HEK293 (cell line): ENCODE data around the gene CRB3.

Experiments
- CTCF ChIA-PET: fragments of 350-600 bp; formaldehyde crosslinking; extraction: SDS; loops from one replicate; lab custom pipeline; 2021; ENCODE audit warnings: antibody characterized with exemption; lab: Yijun Ruan, JAX
- POLR2A ChIA-PET: fragments of 300-600 bp; formaldehyde crosslinking; extraction: SDS; loops from one replicate; lab custom pipeline; 2020; ENCODE audit warnings: antibody characterized with exemption, inconsistent platforms; lab: Yijun Ruan, JAX
- H3K27ac ChIP-seq: fragments of 200-500 bp; sonication (Bioruptor generic); 2 replicates; pipeline ENCODE4 v1.5.1; 2014; ENCODE audit warnings: low read depth, low read length, control low read depth, inconsistent platforms; ENCODE audit errors: extremely low read depth
- H3K36me3 ChIP-seq, 2 experiments: fragments of 200-500 bp in 1 of 2; sonication (Bioruptor generic) in 1 of 2; 1 replicate in 1 of 2; 2 replicates in 1 of 2; pipeline ENCODE4 v1.5.1; 2014 to 2017; ENCODE audit warnings: inconsistent platforms in 2 of 2, low read length in 2 of 2; ENCODE audit not compliant: control insufficient read depth in 2 of 2, insufficient read depth in 1 of 2
- H3K4me1 ChIP-seq: fragments of 200-500 bp; sonication (Bioruptor generic); 2 replicates; pipeline ENCODE4 v1.5.1; 2014; ENCODE audit warnings: mild to moderate bottlenecking, low read length, inconsistent platforms; ENCODE audit not compliant: control insufficient read depth, insufficient read depth
- H3K4me3 ChIP-seq: 2 replicates; pipeline ENCODE4 v1.5.1; 2011; ENCODE audit warnings: low read depth, mild to moderate bottlenecking, control low read depth, low read length, moderate library complexity
- H3K9me3 ChIP-seq: fragments of 200-500 bp; sonication (Bioruptor generic); 2 replicates; pipeline ENCODE4 v1.5.1; 2014; ENCODE audit warnings: low read depth, low read length, inconsistent platforms; ENCODE audit not compliant: control insufficient read depth, insufficient read depth
- GLIS1 ChIP-seq: fragments of 450-650 bp; formaldehyde crosslinking; IDR thresholded peaks from 2 replicates; pipeline ENCODE4 v1.5.1; 2016; ENCODE audit warnings: missing biosample characterization, missing genetic modification characterization
- HOXA7 ChIP-seq: sonication (generic); formaldehyde crosslinking; IDR thresholded peaks from 2 replicates; pipeline ENCODE4 v1.8.1; 2022; ENCODE audit warnings: missing genetic modification reagents, borderline replicate concordance
- HOXD13 ChIP-seq: sonication (generic); formaldehyde crosslinking; IDR thresholded peaks from 2 replicates; pipeline ENCODE4 v1.8.0; 2022; ENCODE audit warnings: missing genetic modification reagents, borderline replicate concordance
- IKZF3 ChIP-seq: fragments of 450-650 bp; IDR thresholded peaks from 2 replicates; pipeline ENCODE4 v1.5.0; 2018; ENCODE audit warnings: missing biosample characterization, mild to moderate bottlenecking, missing genetic modification characterization, moderate library complexity
- KLF9 ChIP-seq: fragments of 450-650 bp; formaldehyde crosslinking; IDR thresholded peaks from 2 replicates; pipeline ENCODE4 v1.5.1; 2016; ENCODE audit warnings: missing biosample characterization, missing genetic modification characterization, low read depth
- SCRT1 ChIP-seq: fragments of 450-650 bp; formaldehyde crosslinking; IDR thresholded peaks from 2 replicates; pipeline ENCODE4 v1.5.1; 2016; ENCODE audit warnings: missing biosample characterization, missing genetic modification characterization, borderline replicate concordance
- TCF7L2 ChIP-seq: IDR thresholded peaks from 2 replicates; pipeline ENCODE4 v1.6.1; 2011; ENCODE audit warnings: low read depth, mild to moderate bottlenecking, inconsistent platforms, low read length, moderate library complexity, borderline replicate concordance
- ZBTB1 ChIP-seq: fragments of 450-650 bp; formaldehyde crosslinking; IDR thresholded peaks from 2 replicates; pipeline ENCODE4 v1.5.1; 2016; ENCODE audit warnings: missing biosample characterization, missing genetic modification characterization
- ZBTB7A ChIP-seq: fragments of 450-650 bp; formaldehyde crosslinking; IDR thresholded peaks from 2 replicates; pipeline ENCODE4 v1.5.1; 2016; ENCODE audit warnings: low read depth, missing biosample characterization, missing genetic modification characterization
- ZEB2 ChIP-seq: fragments of 450-650 bp; formaldehyde crosslinking; IDR thresholded peaks from 2 replicates; pipeline ENCODE4 v1.5.1; 2016; ENCODE audit warnings: missing biosample characterization, missing genetic modification characterization
- ZNF138 ChIP-seq: fragments of 450-650 bp; formaldehyde crosslinking; IDR thresholded peaks from 2 replicates; pipeline ENCODE4 v1.5.1; 2016; ENCODE audit warnings: missing biosample characterization, missing genetic modification characterization, borderline replicate concordance
- ZNF140 ChIP-seq: fragments of 450-650 bp; formaldehyde crosslinking; IDR thresholded peaks from 2 replicates; pipeline ENCODE4 v1.5.1; 2016; ENCODE audit warnings: missing biosample characterization, missing genetic modification characterization
- ZNF214 ChIP-seq: fragments of 450-650 bp; formaldehyde crosslinking; IDR thresholded peaks from 2 replicates; pipeline ENCODE4 v1.5.1; 2017; ENCODE audit warnings: missing biosample characterization, mild to moderate bottlenecking, missing genetic modification characterization, borderline replicate concordance
- ZNF223 ChIP-seq: fragments of 450-650 bp; formaldehyde crosslinking; IDR thresholded peaks from 2 replicates; pipeline ENCODE4 v1.5.1; 2016; ENCODE audit warnings: missing biosample characterization, missing genetic modification characterization
- ZNF239 ChIP-seq: fragments of 450-650 bp; formaldehyde crosslinking; IDR thresholded peaks from 2 replicates; pipeline ENCODE4 v1.5.1; 2016; ENCODE audit warnings: missing biosample characterization, missing genetic modification characterization
- ZNF416 ChIP-seq: fragments of 450-650 bp; formaldehyde crosslinking; IDR thresholded peaks from 2 replicates; pipeline ENCODE4 v1.5.1; 2016; ENCODE audit warnings: missing biosample characterization, missing genetic modification characterization
- ZNF433 ChIP-seq: fragments of 450-650 bp; formaldehyde crosslinking; IDR thresholded peaks from 2 replicates; pipeline ENCODE4 v1.5.1; 2016; ENCODE audit warnings: missing biosample characterization, missing genetic modification characterization, low read depth
- ZNF529 ChIP-seq: fragments of 450-650 bp; formaldehyde crosslinking; IDR thresholded peaks from 2 replicates; pipeline ENCODE4 v1.5.1; 2017; ENCODE audit warnings: missing genetic modification characterization, missing biosample characterization; ENCODE audit not compliant: insufficient replicate concordance
- ZNF596 ChIP-seq: fragments of 450-650 bp; IDR thresholded peaks from 2 replicates; pipeline ENCODE4 v1.5.0; 2018; ENCODE audit warnings: missing biosample characterization, mild to moderate bottlenecking, missing genetic modification characterization, moderate library complexity
- ZNF600 ChIP-seq: fragments of 450-650 bp; formaldehyde crosslinking; IDR thresholded peaks from 2 replicates; pipeline ENCODE4 v1.5.1; 2016; ENCODE audit warnings: missing biosample characterization, missing genetic modification characterization
- ZNF610 ChIP-seq: fragments of 450-650 bp; formaldehyde crosslinking; IDR thresholded peaks from 2 replicates; pipeline ENCODE4 v1.5.1; 2016; ENCODE audit warnings: missing biosample characterization, missing genetic modification characterization, borderline replicate concordance
- ZNF626 ChIP-seq: fragments of 450-650 bp; sonication (Bioruptor Pico); formaldehyde crosslinking; IDR thresholded peaks from 2 replicates; pipeline ENCODE4 v1.5.1; 2018; ENCODE audit warnings: missing biosample characterization, missing genetic modification characterization, inconsistent platforms
- ZNF658 ChIP-seq: fragments of 450-650 bp; formaldehyde crosslinking; IDR thresholded peaks from 2 replicates; pipeline ENCODE4; 2016; ENCODE audit warnings: missing biosample characterization, missing genetic modification characterization
- ZNF660 ChIP-seq: fragments of 450-650 bp; IDR thresholded peaks from 2 replicates; pipeline ENCODE4 v1.5.1; 2018; ENCODE audit warnings: missing biosample characterization, mild to moderate bottlenecking, missing genetic modification characterization
- ZNF664 ChIP-seq: fragments of 450-650 bp; formaldehyde crosslinking; IDR thresholded peaks from 2 replicates; pipeline ENCODE4 v1.5.1; 2016; ENCODE audit warnings: missing biosample characterization, missing genetic modification characterization
- ZNF785 ChIP-seq: fragments of 450-650 bp; formaldehyde crosslinking; IDR thresholded peaks from 2 replicates; pipeline ENCODE4 v1.5.1; 2016; ENCODE audit warnings: missing biosample characterization, missing genetic modification characterization
- ZNF837 ChIP-seq: fragments of 450-650 bp; formaldehyde crosslinking; IDR thresholded peaks from 2 replicates; pipeline ENCODE4 v1.5.1; 2016; ENCODE audit warnings: missing biosample characterization, missing genetic modification characterization
- ZSCAN4 ChIP-seq: fragments of 450-650 bp; formaldehyde crosslinking; IDR thresholded peaks from 2 replicates; pipeline ENCODE4 v1.5.1; 2017; ENCODE audit warnings: missing biosample characterization, missing genetic modification characterization
- TF ChIP-seq, protein P1 (sequence below): fragments of 450-650 bp; formaldehyde crosslinking; IDR thresholded peaks from 2 replicates; pipeline ENCODE4 v1.5.1; 2017; ENCODE audit warnings: missing biosample characterization, mild to moderate bottlenecking, missing genetic modification characterization, moderate library complexity

Gene CRB3

GRCh38 chr19:6440905-6441304 lies 23.2 kb upstream of the CRB3 start:
- no peaks in the 10 kb centered on the region for H3K9me3 ChIP-seq

GRCh38 chr19:6442087-6442688 lies 21.9 kb upstream of the CRB3 start:
- TF ChIP-seq ZNF140 (no peak), KLF9 (no peak), ZBTB7A (tag by site-specific recombination) (no peak), HOXA7 (no peak), ZNF837 (no peak), ZNF596 (tag by site-specific recombination) (no peak), ZSCAN4 (tag by site-specific recombination) (no peak), ZNF433 (tag by site-specific recombination) (no peak), ZNF416 (tag by site-specific recombination) (no peak), ZNF610 (no peak), ZNF626 (tag by site-specific recombination) (no peak), ZNF785 (tag by site-specific recombination) (no peak), ZNF223 (tag by site-specific recombination) (no peak), ZBTB1 (no peak), IKZF3 (tag by site-specific recombination) (no peak), ZNF529 (tag by site-specific recombination) (no peak), HOXD13 (no peak)
- TF ChIP-seq, protein P1, sequence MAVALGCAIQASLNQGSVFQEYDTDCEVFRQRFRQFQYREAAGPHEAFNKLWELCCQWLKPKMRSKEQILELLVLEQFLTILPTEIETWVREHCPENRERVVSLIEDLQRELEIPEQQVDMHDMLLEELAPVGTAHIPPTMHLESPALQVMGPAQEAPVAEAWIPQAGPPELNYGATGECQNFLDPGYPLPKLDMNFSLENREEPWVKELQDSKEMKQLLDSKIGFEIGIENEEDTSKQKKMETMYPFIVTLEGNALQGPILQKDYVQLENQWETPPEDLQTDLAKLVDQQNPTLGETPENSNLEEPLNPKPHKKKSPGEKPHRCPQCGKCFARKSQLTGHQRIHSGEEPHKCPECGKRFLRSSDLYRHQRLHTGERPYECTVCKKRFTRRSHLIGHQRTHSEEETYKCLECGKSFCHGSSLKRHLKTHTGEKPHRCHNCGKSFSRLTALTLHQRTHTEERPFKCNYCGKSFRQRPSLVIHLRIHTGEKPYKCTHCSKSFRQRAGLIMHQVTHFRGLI (tag by site-specific recombination), result no peak
- H3K27ac ChIP-seq, result no peak overlapping the region
- H3K9me3 ChIP-seq, result no peaks in the 10 kb centered on the region
- ChIA-PET CTCF (interaction anchor here (0.6 kb wide), 1 partner anchor 453 kb away, joined by 5 read pairs; no protein-coding TSS in a partner anchor), POLR2A (no interaction called here)
- H3K36me3 ChIP-seq, result peaks cover 0 to 9% of the 10 kb centered on the region in 2 experiments; a peak in 2 of 3 replicates
- no peak overlapping the region for H3K4me3 ChIP-seq
- no peaks in the 10 kb centered on the region for H3K4me1 ChIP-seq

More at GRCh38 chr19:6440905-6441304, 23.2 kb upstream of the CRB3 start:
- ChIA-PET POLR2A (no interaction called here), CTCF (no interaction called here)
- Histone ChIP-seq H3K4me3 (no peak overlapping the region), H3K4me1 (no peaks in the 10 kb centered on the region), H3K27ac (no peak overlapping the region), H3K36me3 (no peaks in the 10 kb centered on the region; a peak in 1 of 3 replicates)
- no peak for TF ChIP-seq TCF7L2
- no peak for TF ChIP-seq ZNF214 (tag by site-specific recombination)
- TF ChIP-seq ZNF660 (tag by site-specific recombination), result no peak
- TF ChIP-seq GLIS1, result no peak
- no peak for TF ChIP-seq ZNF416 (tag by site-specific recombination)
- TF ChIP-seq ZSCAN4 (tag by site-specific recombination), result no peak
- no peak for TF ChIP-seq ZNF664 (tag by site-specific recombination)
- TF ChIP-seq ZEB2 (tag by site-specific recombination), result no peak
- no peak for TF ChIP-seq SCRT1 (tag by site-specific recombination)
- TF ChIP-seq ZNF658 (tag by site-specific recombination), result no peak
- no peak for TF ChIP-seq ZNF239 (tag by site-specific recombination)
- TF ChIP-seq ZNF600, result no peak
- no peak for TF ChIP-seq ZNF138 (tag by site-specific recombination)
